Panc1 (cell line): ENCODE results near the gene PTPRK.

ENCODE experiments used
- POLR2AphosphoS5 ChIP-seq: IDR thresholded peaks from 2 replicates; pipeline ENCODE4 v1.6.1; 2012; ENCODE audit warnings: mild to moderate bottlenecking, low read depth, low read length, moderate library complexity
- SIN3A ChIP-seq: IDR thresholded peaks from 2 replicates; pipeline ENCODE4 v1.6.1; 2012; ENCODE audit warnings: low read depth, mild to moderate bottlenecking, low read length, moderate library complexity, borderline replicate concordance; ENCODE audit not compliant: insufficient read depth
- TCF7L2 ChIP-seq: IDR thresholded peaks from 2 replicates; pipeline ENCODE4 v1.6.1; 2011; ENCODE audit warnings: mild to moderate bottlenecking, low read depth, low read length, inconsistent platforms
- TF ChIP-seq, protein P1 (sequence below): fragments of 450-650 bp; IDR thresholded peaks from 2 replicates; pipeline ENCODE4 v1.5.1; 2017; ENCODE audit warnings: mild to moderate bottlenecking
- TF ChIP-seq, protein P2 (sequence below), 2 experiments: IDR thresholded peaks; 2 replicates each; pipeline ENCODE4 v1.6.1; 2011 to 2012; ENCODE audit warnings: low read depth in 2 of 2, control low read depth in 1 of 2, low read length in 1 of 2, mild to moderate bottlenecking in 1 of 2, moderate library complexity in 1 of 2; ENCODE audit not compliant: insufficient read depth in 1 of 2

DNA sequence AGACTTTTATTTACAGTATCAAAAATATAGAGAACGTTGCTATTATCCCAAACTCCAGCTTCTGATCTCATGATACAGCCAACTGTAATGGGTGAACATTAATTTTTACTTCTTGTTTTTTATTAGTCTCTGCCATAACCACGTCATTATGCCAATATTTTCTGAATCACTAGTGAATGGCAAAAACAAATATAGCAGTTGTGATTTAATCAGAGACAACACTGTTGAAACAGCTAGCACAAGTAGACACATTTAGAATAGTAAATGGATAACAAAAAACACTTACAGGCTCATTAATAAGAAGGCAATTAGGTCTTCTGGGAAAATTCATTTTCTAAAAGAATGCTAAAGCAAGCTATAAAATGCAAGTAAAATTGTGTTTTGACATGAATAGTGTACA, 8.1 kb downstream of the PTPRK start:
- TF ChIP-seq, protein P1, sequence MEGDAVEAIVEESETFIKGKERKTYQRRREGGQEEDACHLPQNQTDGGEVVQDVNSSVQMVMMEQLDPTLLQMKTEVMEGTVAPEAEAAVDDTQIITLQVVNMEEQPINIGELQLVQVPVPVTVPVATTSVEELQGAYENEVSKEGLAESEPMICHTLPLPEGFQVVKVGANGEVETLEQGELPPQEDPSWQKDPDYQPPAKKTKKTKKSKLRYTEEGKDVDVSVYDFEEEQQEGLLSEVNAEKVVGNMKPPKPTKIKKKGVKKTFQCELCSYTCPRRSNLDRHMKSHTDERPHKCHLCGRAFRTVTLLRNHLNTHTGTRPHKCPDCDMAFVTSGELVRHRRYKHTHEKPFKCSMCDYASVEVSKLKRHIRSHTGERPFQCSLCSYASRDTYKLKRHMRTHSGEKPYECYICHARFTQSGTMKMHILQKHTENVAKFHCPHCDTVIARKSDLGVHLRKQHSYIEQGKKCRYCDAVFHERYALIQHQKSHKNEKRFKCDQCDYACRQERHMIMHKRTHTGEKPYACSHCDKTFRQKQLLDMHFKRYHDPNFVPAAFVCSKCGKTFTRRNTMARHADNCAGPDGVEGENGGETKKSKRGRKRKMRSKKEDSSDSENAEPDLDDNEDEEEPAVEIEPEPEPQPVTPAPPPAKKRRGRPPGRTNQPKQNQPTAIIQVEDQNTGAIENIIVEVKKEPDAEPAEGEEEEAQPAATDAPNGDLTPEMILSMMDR: no peak
- TF ChIP-seq POLR2AphosphoS5 (no peak), TCF7L2 (no peak), SIN3A (no peak)
- TF ChIP-seq, protein P2, sequence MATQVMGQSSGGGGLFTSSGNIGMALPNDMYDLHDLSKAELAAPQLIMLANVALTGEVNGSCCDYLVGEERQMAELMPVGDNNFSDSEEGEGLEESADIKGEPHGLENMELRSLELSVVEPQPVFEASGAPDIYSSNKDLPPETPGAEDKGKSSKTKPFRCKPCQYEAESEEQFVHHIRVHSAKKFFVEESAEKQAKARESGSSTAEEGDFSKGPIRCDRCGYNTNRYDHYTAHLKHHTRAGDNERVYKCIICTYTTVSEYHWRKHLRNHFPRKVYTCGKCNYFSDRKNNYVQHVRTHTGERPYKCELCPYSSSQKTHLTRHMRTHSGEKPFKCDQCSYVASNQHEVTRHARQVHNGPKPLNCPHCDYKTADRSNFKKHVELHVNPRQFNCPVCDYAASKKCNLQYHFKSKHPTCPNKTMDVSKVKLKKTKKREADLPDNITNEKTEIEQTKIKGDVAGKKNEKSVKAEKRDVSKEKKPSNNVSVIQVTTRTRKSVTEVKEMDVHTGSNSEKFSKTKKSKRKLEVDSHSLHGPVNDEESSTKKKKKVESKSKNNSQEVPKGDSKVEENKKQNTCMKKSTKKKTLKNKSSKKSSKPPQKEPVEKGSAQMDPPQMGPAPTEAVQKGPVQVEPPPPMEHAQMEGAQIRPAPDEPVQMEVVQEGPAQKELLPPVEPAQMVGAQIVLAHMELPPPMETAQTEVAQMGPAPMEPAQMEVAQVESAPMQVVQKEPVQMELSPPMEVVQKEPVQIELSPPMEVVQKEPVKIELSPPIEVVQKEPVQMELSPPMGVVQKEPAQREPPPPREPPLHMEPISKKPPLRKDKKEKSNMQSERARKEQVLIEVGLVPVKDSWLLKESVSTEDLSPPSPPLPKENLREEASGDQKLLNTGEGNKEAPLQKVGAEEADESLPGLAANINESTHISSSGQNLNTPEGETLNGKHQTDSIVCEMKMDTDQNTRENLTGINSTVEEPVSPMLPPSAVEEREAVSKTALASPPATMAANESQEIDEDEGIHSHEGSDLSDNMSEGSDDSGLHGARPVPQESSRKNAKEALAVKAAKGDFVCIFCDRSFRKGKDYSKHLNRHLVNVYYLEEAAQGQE (IDR thresholded peaks at IDR 0.05; ENCODE audit: insufficient read depth in 1 of 2, low read depth in 2 of 2, low read length in 1 of 2): no peak
